MM.1S (cell line): ENCODE results near the gene SLC27A2.
A peak's percentile ranks its signal among the peaks of the same experiment; 100 is the strongest.

Experiments used
- DNase-seq: peaks from one replicate; pipeline ENCODE4 v3.0.0-alpha.2; 2015
- H2AFZ ChIP-seq: fragments of 300-600 bp; sonication (generic); 2 replicates; pipeline ENCODE4 v1.6.0; 2016; ENCODE audit warnings: antibody characterized with exemption, low read length
- H3F3A ChIP-seq: fragments of 300-600 bp; sonication (generic); 2 replicates; pipeline ENCODE4 v1.6.1; 2016; ENCODE audit warnings: mild to moderate bottlenecking, antibody characterized with exemption, low read length, moderate library complexity, mixed read lengths; ENCODE audit not compliant: insufficient read depth
- H3K27ac ChIP-seq: fragments of 300-600 bp; sonication (generic); 2 replicates; pipeline ENCODE4 v1.5.1; 2016; ENCODE audit warnings: mild to moderate bottlenecking, low read length
- H3K27me3 ChIP-seq: fragments of 300-600 bp; sonication (generic); replicated peaks from 2 replicates; pipeline ENCODE4 v1.6.0; 2016; ENCODE audit warnings: low read length; ENCODE audit not compliant: insufficient read depth
- H3K36me3 ChIP-seq: fragments of 300-600 bp; sonication (generic); replicated peaks from 2 replicates; pipeline ENCODE4 v1.6.1; 2016; ENCODE audit warnings: mild to moderate bottlenecking, low read length, mixed read lengths; ENCODE audit not compliant: insufficient read depth
- H3K4me1 ChIP-seq: fragments of 300-600 bp; sonication (generic); 2 replicates; pipeline ENCODE4 v1.6.1; 2016; ENCODE audit warnings: low read length, mixed read lengths
- H3K4me2 ChIP-seq: fragments of 300-600 bp; sonication (generic); 2 replicates; pipeline ENCODE4 v1.6.0; 2016; ENCODE audit warnings: low read depth, low read length
- H3K4me3 ChIP-seq: fragments of 300-600 bp; sonication (generic); 2 replicates; pipeline ENCODE4 v1.5.1; 2016; ENCODE audit warnings: low read length, mixed read lengths
- H3K79me2 ChIP-seq: fragments of 300-600 bp; sonication (generic); 2 replicates; pipeline ENCODE4 v1.6.1; 2016; ENCODE audit warnings: mixed run types, low read length, mixed read lengths
- H3K9ac ChIP-seq: fragments of 300-600 bp; sonication (generic); 2 replicates; pipeline ENCODE4 v1.6.1; 2016; ENCODE audit warnings: low read length, mixed read lengths
- H3K9me2 ChIP-seq: fragments of 300-600 bp; sonication (generic); replicated peaks from 2 replicates; pipeline ENCODE4 v1.6.1; 2016; ENCODE audit warnings: mild to moderate bottlenecking, low read length, mixed read lengths; ENCODE audit not compliant: insufficient read depth
- H3K9me3 ChIP-seq: fragments of 300-600 bp; sonication (generic); replicated peaks from 2 replicates; pipeline ENCODE4 v1.6.1; 2016; ENCODE audit warnings: mild to moderate bottlenecking, low read length, mixed read lengths; ENCODE audit not compliant: insufficient read depth
- H4K20me1 ChIP-seq: fragments of 300-600 bp; sonication (generic); 2 replicates; pipeline ENCODE4 v1.6.1; 2016; ENCODE audit warnings: mild to moderate bottlenecking, low read length, moderate library complexity, mixed read lengths; ENCODE audit not compliant: insufficient read depth
- EZH2 ChIP-seq: fragments of 300-600 bp; sonication (generic); optimal IDR thresholded peaks from 2 replicates; pipeline ENCODE3; 2017; ENCODE audit warnings: low read depth, mild to moderate bottlenecking, antibody characterized with exemption, low read length, mixed read lengths
- EZH2phosphoT487 ChIP-seq: fragments of 300-600 bp; sonication (generic); IDR thresholded peaks from 2 replicates; pipeline ENCODE4 v1.6.1; 2018; ENCODE audit warnings: antibody characterized with exemption, low read length
- TF ChIP-seq, protein P1 (sequence below): fragments of 300-600 bp; sonication (generic); IDR thresholded peaks from 2 replicates; pipeline ENCODE4 v1.5.1; 2016; ENCODE audit warnings: antibody characterized with exemption, low read length, mixed read lengths

Gene SLC27A2

DNA sequence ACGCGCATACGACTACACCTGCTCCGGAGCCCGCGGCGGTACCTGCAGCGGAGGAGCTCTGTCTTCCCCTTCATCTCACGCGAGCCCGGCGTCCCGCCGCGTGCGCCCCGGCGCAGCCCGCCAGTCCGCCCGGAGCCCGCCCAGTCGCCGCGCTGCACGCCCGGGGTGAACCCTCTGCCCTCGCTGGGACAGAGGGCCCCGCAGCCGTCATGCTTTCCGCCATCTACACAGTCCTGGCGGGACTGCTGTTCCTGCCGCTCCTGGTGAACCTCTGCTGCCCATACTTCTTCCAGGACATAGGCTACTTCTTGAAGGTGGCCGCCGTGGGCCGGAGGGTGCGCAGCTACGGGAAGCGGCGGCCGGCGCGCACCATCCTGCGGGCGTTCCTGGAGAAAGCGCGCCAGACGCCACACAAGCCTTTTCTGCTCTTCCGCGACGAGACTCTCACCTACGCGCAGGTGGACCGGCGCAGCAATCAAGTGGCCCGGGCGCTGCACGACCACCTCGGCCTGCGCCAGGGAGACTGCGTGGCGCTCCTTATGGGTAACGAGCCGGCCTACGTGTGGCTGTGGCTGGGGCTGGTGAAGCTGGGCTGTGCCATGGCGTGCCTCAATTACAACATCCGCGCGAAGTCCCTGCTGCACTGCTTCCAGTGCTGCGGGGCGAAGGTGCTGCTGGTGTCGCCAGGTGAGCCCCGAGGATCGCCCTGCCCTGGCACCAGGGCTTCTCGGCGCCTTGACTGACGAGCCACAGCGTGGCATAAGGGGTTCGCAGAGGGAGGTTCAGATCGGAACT is 420 bp downstream of the SLC27A2 start:
- Histone ChIP-seq H3K27ac (no peak overlapping the region), H3K4me1 (peaks cover 6% of the 10 kb centered on the region; the same call in 1 of the 2 replicates), H3K79me2 (no peaks in the 10 kb centered on the region), H3K36me3 (no peaks in the 10 kb centered on the region), H3K4me3 (peak overlapping the region; percentile 78), H4K20me1 (no peaks in the 10 kb centered on the region), H3K9me3 (no peaks in the 10 kb centered on the region), H3K27me3 (no peaks in the 10 kb centered on the region), H3K9ac (peak overlapping the region; percentile 46; the same call in 1 of the 2 replicates), H2AFZ (peak overlapping the region; percentile 84), H3F3A (0 out of 2 replicates have a peak, but pooled peaks cover 6% of the 10 kb centered on the region), H3K4me2 (peak overlapping the region; percentile 93), H3K9me2 (no peaks in the 10 kb centered on the region)
- peak; percentile 68 for DNase-seq
- TF ChIP-seq EZH2 (no peak), EZH2phosphoT487 (no peak)
- TF ChIP-seq, protein P1, sequence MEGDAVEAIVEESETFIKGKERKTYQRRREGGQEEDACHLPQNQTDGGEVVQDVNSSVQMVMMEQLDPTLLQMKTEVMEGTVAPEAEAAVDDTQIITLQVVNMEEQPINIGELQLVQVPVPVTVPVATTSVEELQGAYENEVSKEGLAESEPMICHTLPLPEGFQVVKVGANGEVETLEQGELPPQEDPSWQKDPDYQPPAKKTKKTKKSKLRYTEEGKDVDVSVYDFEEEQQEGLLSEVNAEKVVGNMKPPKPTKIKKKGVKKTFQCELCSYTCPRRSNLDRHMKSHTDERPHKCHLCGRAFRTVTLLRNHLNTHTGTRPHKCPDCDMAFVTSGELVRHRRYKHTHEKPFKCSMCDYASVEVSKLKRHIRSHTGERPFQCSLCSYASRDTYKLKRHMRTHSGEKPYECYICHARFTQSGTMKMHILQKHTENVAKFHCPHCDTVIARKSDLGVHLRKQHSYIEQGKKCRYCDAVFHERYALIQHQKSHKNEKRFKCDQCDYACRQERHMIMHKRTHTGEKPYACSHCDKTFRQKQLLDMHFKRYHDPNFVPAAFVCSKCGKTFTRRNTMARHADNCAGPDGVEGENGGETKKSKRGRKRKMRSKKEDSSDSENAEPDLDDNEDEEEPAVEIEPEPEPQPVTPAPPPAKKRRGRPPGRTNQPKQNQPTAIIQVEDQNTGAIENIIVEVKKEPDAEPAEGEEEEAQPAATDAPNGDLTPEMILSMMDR, result no peak

DNA sequence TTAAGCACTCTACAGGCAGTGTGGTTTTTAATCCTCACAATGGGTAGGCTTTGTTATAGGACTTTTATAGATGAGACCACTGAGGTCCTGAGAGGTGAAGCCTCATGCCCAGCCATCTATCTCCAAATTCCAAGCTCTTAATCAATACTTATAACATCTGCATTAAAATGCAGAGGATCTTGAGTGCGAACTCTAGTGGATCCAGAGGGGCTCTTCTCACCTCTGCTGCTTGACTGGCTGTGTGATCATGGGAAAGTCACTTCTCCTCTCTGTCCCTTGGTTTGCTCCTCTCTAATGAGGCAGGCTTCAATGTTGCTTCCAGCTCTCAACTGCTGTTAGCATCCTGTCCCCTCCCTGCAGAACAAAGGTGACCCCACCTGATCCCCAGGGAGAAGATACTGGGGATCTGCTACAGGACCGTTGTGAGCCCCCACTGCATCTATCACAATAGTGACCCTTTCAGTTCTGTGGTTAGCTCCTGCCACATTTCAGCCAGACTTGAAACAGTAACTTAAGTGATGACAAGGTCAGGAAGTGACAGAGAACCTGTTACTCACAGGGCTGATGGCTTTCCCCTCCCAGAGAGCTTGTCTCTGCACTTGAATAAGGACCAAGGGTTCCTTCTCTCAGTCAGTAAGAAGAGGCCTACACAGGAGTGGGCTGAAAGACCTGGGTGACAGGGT is 1.3 kb downstream of the SLC27A2 start:
- H4K20me1 ChIP-seq, result no peaks in the 10 kb centered on the region
- DNase-seq, result peak; percentile 62
- H3K79me2 ChIP-seq, result no peaks in the 10 kb centered on the region
- peaks cover 6% of the 10 kb centered on the region; the same call in 1 of the 2 replicates for H3K4me1 ChIP-seq
- no peaks in the 10 kb centered on the region for H3K9me2 ChIP-seq
- no peaks in the 10 kb centered on the region for H3K27me3 ChIP-seq
- peak overlapping the region; percentile 46; the same call in 1 of the 2 replicates for H3K9ac ChIP-seq
- 0 out of 2 replicates have a peak, but pooled peaks cover 6% of the 10 kb centered on the region for H3F3A ChIP-seq
- H3K4me2 ChIP-seq, result peak overlapping the region; percentile 93
- H3K9me3 ChIP-seq, result no peaks in the 10 kb centered on the region
- peak overlapping the region; percentile 84 for H2AFZ ChIP-seq
- no peak overlapping the region for H3K27ac ChIP-seq
- peak overlapping the region; percentile 78 for H3K4me3 ChIP-seq
- H3K36me3 ChIP-seq, result no peaks in the 10 kb centered on the region
- TF ChIP-seq, protein P1, result no peak
- TF ChIP-seq EZH2, result no peak
- TF ChIP-seq EZH2phosphoT487, result no peak

DNA sequence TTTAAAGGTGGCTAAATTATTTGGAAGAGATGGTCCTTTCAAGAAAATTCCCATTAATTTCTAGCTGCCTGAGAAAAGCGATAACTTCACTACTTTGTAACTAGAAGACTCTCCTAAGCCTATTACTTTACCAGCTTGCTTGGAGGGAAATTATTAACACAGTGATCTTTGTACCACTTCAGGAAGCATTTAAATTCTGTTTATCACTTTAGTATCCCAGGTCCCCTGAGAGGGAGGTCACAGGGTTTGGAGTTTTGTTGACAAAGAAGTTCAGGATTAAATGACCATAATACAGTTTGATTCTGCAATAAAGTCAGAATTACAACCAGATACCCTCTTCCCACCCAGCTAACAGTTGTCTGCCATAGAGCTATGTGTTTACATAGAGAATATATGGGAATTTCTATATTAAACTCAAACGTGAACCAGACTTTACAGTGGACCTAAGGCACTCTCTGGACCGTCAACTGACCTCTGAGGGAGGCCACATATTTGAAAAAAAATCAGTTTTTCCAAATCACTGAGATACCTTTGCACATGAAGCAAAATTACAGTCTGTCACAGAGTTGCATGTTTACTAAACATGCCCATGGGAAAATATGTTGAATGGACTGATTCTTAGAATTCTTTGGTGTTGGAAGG is 3.0 kb downstream of the SLC27A2 start:
- no peaks in the 10 kb centered on the region for H3K9me3 ChIP-seq
- H3K27me3 ChIP-seq, result no peaks in the 10 kb centered on the region
- no peak overlapping the region for H3K27ac ChIP-seq
- no peaks in the 10 kb centered on the region for H3K36me3 ChIP-seq
- DNase-seq, result no peak
- H3K4me1 ChIP-seq, result peaks cover 6% of the 10 kb centered on the region; the same call in 1 of the 2 replicates
- H3K79me2 ChIP-seq, result no peaks in the 10 kb centered on the region
- no peak overlapping the region for H3K9ac ChIP-seq
- H3F3A ChIP-seq, result 0 out of 2 replicates have a peak, but pooled peaks cover 6% of the 10 kb centered on the region
- no peak overlapping the region for H3K4me3 ChIP-seq
- H4K20me1 ChIP-seq, result no peaks in the 10 kb centered on the region
- no peak overlapping the region for H2AFZ ChIP-seq
- H3K9me2 ChIP-seq, result no peaks in the 10 kb centered on the region
- no peak overlapping the region for H3K4me2 ChIP-seq
- TF ChIP-seq EZH2phosphoT487 (no peak), EZH2 (no peak)
- TF ChIP-seq, protein P1, result no peak
